Neuronal stem cell (in vitro differentiated cells): ENCODE data around the gene FBXL13.
"Not testable (repeated sequence)": the region's sequence is repeated elsewhere in the genome, so short reads cannot be mapped to it uniquely, and the experiment has no call there.

Source experiments
- DNase-seq: peaks from one replicate; pipeline ENCODE4 v3.0.0-alpha.2; 2013; ENCODE audit warnings: low spot score
- H2AFZ ChIP-seq: one replicate; pipeline ENCODE4 v1.6.1; 2013; ENCODE audit warnings: mild to moderate bottlenecking, low read length, inconsistent platforms
- H2AK5ac ChIP-seq: 2 replicates; pipeline ENCODE4 v1.6.1; 2013; ENCODE audit warnings: low read depth, mild to moderate bottlenecking, inconsistent platforms, low read length, moderate library complexity, mixed read lengths
- H2BK120ac ChIP-seq: 2 replicates; pipeline ENCODE4 v1.6.1; 2013; ENCODE audit warnings: low read depth, mild to moderate bottlenecking, inconsistent platforms, low read length, moderate library complexity, mixed read lengths
- H2BK12ac ChIP-seq: one replicate; pipeline ENCODE4 v1.6.1; 2013; ENCODE audit warnings: low read length, inconsistent platforms
- H2BK15ac ChIP-seq: 2 replicates; pipeline ENCODE4 v1.6.1; 2013; ENCODE audit warnings: mild to moderate bottlenecking, low read length, inconsistent platforms, mixed read lengths
- H2BK5ac ChIP-seq: one replicate; pipeline ENCODE4 v1.6.1; 2013; ENCODE audit warnings: inconsistent platforms, mild to moderate bottlenecking, low read length, moderate library complexity
- H3K14ac ChIP-seq: one replicate; pipeline ENCODE4 v1.6.1; 2013; ENCODE audit warnings: low read length, inconsistent platforms
- H3K18ac ChIP-seq: 2 replicates; pipeline ENCODE4 v1.6.1; 2013; ENCODE audit warnings: low read length, inconsistent platforms
- H3K23ac ChIP-seq: 2 replicates; pipeline ENCODE4 v1.6.1; 2013; ENCODE audit warnings: low read depth, mild to moderate bottlenecking, mixed read lengths, low read length, inconsistent platforms; ENCODE audit not compliant: poor library complexity
- H3K27ac ChIP-seq: replicated peaks from 3 replicates; pipeline ENCODE4 v1.5.1; 2013; ENCODE audit warnings: low read length, inconsistent platforms
- H3K27me3 ChIP-seq, 3 experiments: 2 replicates each; pipeline ENCODE4 v1.6.1; 2013; ENCODE audit warnings: low read length in 3 of 3, mild to moderate bottlenecking in 2 of 3, inconsistent platforms in 1 of 3, low read depth in 1 of 3, mixed read lengths in 1 of 3, moderate library complexity in 1 of 3; ENCODE audit not compliant: control insufficient read depth in 3 of 3, insufficient read depth in 3 of 3
- H3K36me3 ChIP-seq, 2 donors: replicated peaks in 1 of 2; 2 replicates each; pipeline ENCODE4 v1.6.1; 2013; ENCODE audit warnings: low read length in 2 of 2; ENCODE audit not compliant: control insufficient read depth in 2 of 2, insufficient read depth in 2 of 2
- H3K4ac ChIP-seq: 2 replicates; pipeline ENCODE4 v1.6.1; 2013; ENCODE audit warnings: inconsistent platforms, mild to moderate bottlenecking, low read length, moderate library complexity
- H3K4me1 ChIP-seq, 2 donors: 1 replicate in 1 of 2; 2 replicates in 1 of 2; pipeline ENCODE4 v1.6.1; 2013; ENCODE audit warnings: low read length in 2 of 2, low read depth in 1 of 2; ENCODE audit not compliant: control insufficient read depth in 2 of 2, insufficient read depth in 1 of 2
- H3K4me2 ChIP-seq: one replicate; pipeline ENCODE4 v1.6.1; 2013; ENCODE audit warnings: mild to moderate bottlenecking, low read length, inconsistent platforms; ENCODE audit not compliant: insufficient read depth, poor library complexity, severe bottlenecking
- H3K4me3 ChIP-seq, 2 donors: 2 replicates each; pipeline ENCODE4 v1.5.1; 2013; ENCODE audit warnings: low read length in 2 of 2, mild to moderate bottlenecking in 2 of 2, inconsistent platforms in 1 of 2, moderate library complexity in 1 of 2
- H3K79me1 ChIP-seq: one replicate; pipeline ENCODE4 v1.6.1; 2013; ENCODE audit warnings: low read depth, mild to moderate bottlenecking, inconsistent platforms, low read length, moderate library complexity
- H3K9ac ChIP-seq: one replicate; pipeline ENCODE4 v1.6.1; 2013; ENCODE audit warnings: mild to moderate bottlenecking, low read depth, low read length, inconsistent platforms; ENCODE audit not compliant: poor library complexity
- H3K9me3 ChIP-seq, 2 donors: replicated peaks in 1 of 2; 2 replicates each; pipeline versions ENCODE3 to v1.6.1; 2013; ENCODE audit warnings: low read length in 2 of 2, mild to moderate bottlenecking in 2 of 2, inconsistent platforms in 1 of 2, low read depth in 1 of 2, mixed read lengths in 1 of 2, moderate library complexity in 1 of 2; ENCODE audit not compliant: control insufficient read depth in 2 of 2, insufficient read depth in 1 of 2
- H4K8ac ChIP-seq: one replicate; pipeline ENCODE4 v1.6.1; 2013; ENCODE audit warnings: low read depth, mild to moderate bottlenecking, inconsistent platforms, low read length, moderate library complexity
- H4K91ac ChIP-seq: one replicate; pipeline ENCODE4 v1.6.1; 2013; ENCODE audit warnings: low read length, low read depth, mild to moderate bottlenecking, inconsistent platforms; ENCODE audit not compliant: poor library complexity
- whole genome bisulfite sequencing, 2 donors: extraction: QIAGEN DNeasy Blood & Tissue Kit; methylation state at CpG; one replicate each; pipeline ENCODE4 v1.1.7; 2013; ENCODE audit warnings: missing lambda C conversion rate in 2 of 2, mixed read lengths in 1 of 2; ENCODE audit not compliant: insufficient read length in 2 of 2, insufficient replicate concordance in 1 of 2; ENCODE audit errors: extremely low coverage in 2 of 2; 5-methylcytosine and 5-hydroxymethylcytosine counted together

The FBXL13 gene

GRCh38 chr7:102788770-102789169 lies 285.8 kb downstream of the FBXL13 start:
- not testable (repeated sequence) for H3K9me3 ChIP-seq, H3K14ac ChIP-seq, H2BK15ac ChIP-seq, H2BK5ac ChIP-seq, DNase-seq, H3K79me1 ChIP-seq, H2AK5ac ChIP-seq, H3K4me1 ChIP-seq, H2BK12ac ChIP-seq, H4K8ac ChIP-seq, H3K18ac ChIP-seq, H2AFZ ChIP-seq, H3K4me3 ChIP-seq, H3K27me3 ChIP-seq, H3K36me3 ChIP-seq, H2BK120ac ChIP-seq, H3K27ac ChIP-seq, H3K4ac ChIP-seq, H3K23ac ChIP-seq, H4K91ac ChIP-seq, H3K9ac ChIP-seq, H3K4me2 ChIP-seq
- WGBS, 2 donors: no CpG with 5 or more reads among the region's 2 CpGs

GRCh38 chr7:102780926-102781325 lies 293.7 kb downstream of the FBXL13 start:
- not testable (repeated sequence) for H3K23ac ChIP-seq, H4K8ac ChIP-seq, H2BK120ac ChIP-seq, H3K9me3 ChIP-seq, H3K4me3 ChIP-seq, H3K79me1 ChIP-seq, H2AFZ ChIP-seq, H2BK5ac ChIP-seq, H3K9ac ChIP-seq, H3K4ac ChIP-seq, H2BK12ac ChIP-seq, H3K18ac ChIP-seq, H4K91ac ChIP-seq, H3K27me3 ChIP-seq, H3K4me2 ChIP-seq, H3K14ac ChIP-seq, DNase-seq, H2BK15ac ChIP-seq, H2AK5ac ChIP-seq, H3K4me1 ChIP-seq, H3K27ac ChIP-seq
- no CpG with 5 or more reads among the region's 10 CpGs for WGBS, 2 donors
- peaks cover 2 to 12% of the 10 kb centered on the region in 2 donors for H3K36me3 ChIP-seq

- H3K4me1 ChIP-seq, H3K23ac ChIP-seq, H2AFZ ChIP-seq, H3K4me3 ChIP-seq, H2BK5ac ChIP-seq, H3K27ac ChIP-seq, H3K9ac ChIP-seq, H2BK12ac ChIP-seq, H2AK5ac ChIP-seq, H3K4me2 ChIP-seq, H2BK15ac ChIP-seq, H3K4ac ChIP-seq, H3K9me3 ChIP-seq, DNase-seq, H3K18ac ChIP-seq, H3K79me1 ChIP-seq, H3K27me3 ChIP-seq, H3K14ac ChIP-seq, H4K8ac ChIP-seq, H4K91ac ChIP-seq, H2BK120ac ChIP-seq: not testable (repeated sequence)
- no CpG with 5 or more reads among the region's 3 CpGs for WGBS, 2 donors
- peaks cover 2 to 12% of the 10 kb centered on the region in 2 donors for H3K36me3 ChIP-seq
Observed at GRCh38 chr7:102778663-102779062, 295.9 kb downstream of the FBXL13 start.

GRCh38 chr7:102776217-102776616 lies 298.4 kb downstream of the FBXL13 start:
- not testable (repeated sequence) for H3K4me3 ChIP-seq, H3K79me1 ChIP-seq, H3K9ac ChIP-seq, H2AFZ ChIP-seq, H3K9me3 ChIP-seq, H2BK12ac ChIP-seq, H2BK15ac ChIP-seq, H3K4me1 ChIP-seq, H2BK120ac ChIP-seq, H2AK5ac ChIP-seq, H3K14ac ChIP-seq, H3K27me3 ChIP-seq, H4K8ac ChIP-seq, H3K18ac ChIP-seq, DNase-seq, H3K4ac ChIP-seq, H2BK5ac ChIP-seq, H4K91ac ChIP-seq, H3K27ac ChIP-seq, H3K23ac ChIP-seq, H3K4me2 ChIP-seq
- H3K36me3 ChIP-seq: peaks cover 2 to 11% of the 10 kb centered on the region in 2 donors
